HepG2 (cell line): ENCODE data around the gene SAMD4B. TPM values are rescaled to one million over a fixed set of nuclear protein-coding genes. Genes with fewer than 3 reads are reported as not detected.

ENCODE experiments used
- ATAC-seq: fragments of 200-7000 bp; cut with Tn5 transposase; 3 replicates; pipeline ENCODE4 v1.9.1; 2020; ENCODE audit warnings: mild to moderate bottlenecking, moderate library complexity
- BruUV-seq: library from RNA; stranded (reverse); fragments of 400-500 nt; replicated peaks from 2 replicates; lab custom pipeline; 2021; lab: Mats Ljungman, UMichigan
- CTCF ChIA-PET: fragments of 300-600 bp; formaldehyde crosslinking; extraction: SDS; loops from one replicate; lab custom pipeline; 2021; ENCODE audit warnings: low total read pairs, inconsistent platforms, low intra/inter-chr PET ratio; lab: Yijun Ruan, JAX
- POLR2A ChIA-PET: fragments of 350-600 bp; sonication (Branson Sonifier 250); formaldehyde crosslinking; loops from one replicate; lab custom pipeline; 2020; ENCODE audit warnings: antibody characterized with exemption, inconsistent platforms; lab: Yijun Ruan, JAX
- DNase-seq: peaks from one replicate; pipeline ENCODE4 v3.0.0-alpha.2; 2015; ENCODE audit warnings: low spot score
- FAIRE-seq: peaks from 3 replicates; lab custom pipeline; 2011; peaks lifted over from hg19 to GRCh38; lab: Jason Lieb, UNC
- H2AFZ ChIP-seq: one replicate; pipeline ENCODE4 v1.6.1; 2011; ENCODE audit warnings: low read length, inconsistent platforms
- H3K27ac ChIP-seq: fragments of 300-600 bp; 3 replicates; pipeline ENCODE4 v1.8.0; 2011; ENCODE audit warnings: mixed run types, mild to moderate bottlenecking, mixed read lengths, low read length, inconsistent platforms; ENCODE audit not compliant: insufficient read depth; ENCODE audit errors: extremely low read length
- H3K27me3 ChIP-seq, 2 experiments: fragments of 200-600 bp in 1 of 2; 2 replicates in 1 of 2; 3 replicates in 1 of 2; pipeline versions ENCODE4 v1.6.0 to v1.8.0; 2011; ENCODE audit warnings: low read length in 2 of 2, mild to moderate bottlenecking in 2 of 2, moderate library complexity in 2 of 2, inconsistent platforms in 1 of 2; ENCODE audit not compliant: insufficient read depth in 2 of 2, control insufficient read depth in 1 of 2
- H3K36me3 ChIP-seq, 2 experiments: fragments of 200-600 bp in 1 of 2; replicated peaks in 1 of 2; 2 replicates in 1 of 2; 3 replicates in 1 of 2; pipeline versions ENCODE4 v1.5.1 to v1.8.0; 2011; ENCODE audit warnings: low read length in 2 of 2, inconsistent platforms in 1 of 2; ENCODE audit not compliant: insufficient read depth in 2 of 2, control insufficient read depth in 1 of 2
- H3K4me1 ChIP-seq: 2 replicates; pipeline ENCODE4 v1.5.1; 2012; ENCODE audit warnings: low read length, inconsistent platforms; ENCODE audit not compliant: insufficient read depth
- H3K4me2 ChIP-seq: 2 replicates; pipeline ENCODE4 v1.6.0; 2011; ENCODE audit warnings: low read depth, low read length, inconsistent platforms
- H3K4me3 ChIP-seq, 3 experiments: fragments of 200-600 bp in 1 of 3; sonication (generic), shearing (Covaris generic) in 1 of 3; replicated peaks in 1 of 3; 2 replicates each; pipeline ENCODE4 v1.5.1; 2011 to 2016; ENCODE audit warnings: low read length in 3 of 3, inconsistent platforms in 2 of 3, low read depth in 2 of 3, mild to moderate bottlenecking in 2 of 3, control low read depth in 1 of 3, mixed read lengths in 1 of 3; ENCODE audit not compliant: insufficient read depth in 1 of 3
- H3K79me2 ChIP-seq: one replicate; pipeline ENCODE4 v1.6.1; 2011; ENCODE audit warnings: low read length, inconsistent platforms; ENCODE audit not compliant: insufficient read depth
- H3K9ac ChIP-seq: 2 replicates; pipeline ENCODE4 v1.6.0; 2011; ENCODE audit warnings: mild to moderate bottlenecking, low read depth, low read length, inconsistent platforms; ENCODE audit not compliant: insufficient read depth
- H3K9me3 ChIP-seq: 2 replicates; pipeline ENCODE4 v1.5.1; 2012; ENCODE audit warnings: mild to moderate bottlenecking, low read length
- H4K20me1 ChIP-seq: 2 replicates; pipeline ENCODE4 v1.6.0; 2011; ENCODE audit warnings: inconsistent platforms, mild to moderate bottlenecking, low read length, moderate library complexity; ENCODE audit not compliant: insufficient read depth
- CBFB ChIP-seq: sonication (generic); formaldehyde crosslinking; IDR thresholded peaks from 2 replicates; pipeline ENCODE4 v1.4.0; 2020; ENCODE audit warnings: missing genetic modification reagents
- ETV5 ChIP-seq: IDR thresholded peaks from 2 replicates; pipeline ENCODE4 v1.6.1; 2018; ENCODE audit warnings: missing biosample characterization, missing genetic modification reagents, inconsistent platforms, borderline replicate concordance
- IKZF4 ChIP-seq: sonication (generic); formaldehyde crosslinking; IDR thresholded peaks from 2 replicates; pipeline ENCODE4 v1.5.1; 2020; ENCODE audit warnings: borderline replicate concordance, mild to moderate bottlenecking, low read depth, missing genetic modification reagents; ENCODE audit errors: not compliant biosample characterization
- IRF1 ChIP-seq: sonication (generic); formaldehyde crosslinking; IDR thresholded peaks from 2 replicates; pipeline ENCODE4 v1.4.0; 2020; ENCODE audit warnings: low read depth, mild to moderate bottlenecking, missing genetic modification reagents
- KAT2B ChIP-seq: fragments of 150-350 bp; IDR thresholded peaks from 2 replicates; pipeline ENCODE4 v1.6.1; 2014; ENCODE audit warnings: low read depth, low read length, borderline replicate concordance
- RFXAP ChIP-seq: sonication (generic); formaldehyde crosslinking; IDR thresholded peaks from 2 replicates; pipeline ENCODE4 v1.4.0; 2020; ENCODE audit warnings: missing genetic modification reagents, borderline replicate concordance
- SP5 ChIP-seq: IDR thresholded peaks from 2 replicates; pipeline ENCODE4 v1.6.1; 2016; ENCODE audit warnings: low read depth, borderline replicate concordance
- ZBTB10 ChIP-seq: sonication (generic); formaldehyde crosslinking; IDR thresholded peaks from 2 replicates; pipeline ENCODE4 v1.4.0; 2020; ENCODE audit warnings: missing genetic modification reagents, borderline replicate concordance
- ZNF124 ChIP-seq: sonication (generic); formaldehyde crosslinking; IDR thresholded peaks from 2 replicates; pipeline ENCODE4 v1.4.0; 2020; ENCODE audit warnings: missing genetic modification reagents
- ZNF382 ChIP-seq: sonication (generic); formaldehyde crosslinking; IDR thresholded peaks from 2 replicates; pipeline ENCODE4 v1.5.0; 2020; ENCODE audit warnings: missing genetic modification reagents, mild to moderate bottlenecking, borderline replicate concordance
- ZSCAN9 ChIP-seq: IDR thresholded peaks from 2 replicates; pipeline ENCODE4 v1.6.1; 2016; ENCODE audit warnings: borderline replicate concordance
- WGBS: methylation state at CpG from one replicate; pipeline ENCODE4 v1.1.6; 2017; ENCODE audit warnings: low lambda C conversion rate; 5-methylcytosine and 5-hydroxymethylcytosine counted together
- in situ Hi-C: cut with HindIII; loops from 2 replicates; pipeline ENCODE4 v1.10.0; 2017; ENCODE audit warnings: low pct_unique_long_range_greater_than_20kb; ENCODE audit not compliant: extremely low pct_ligation_motif_present
- intact Hi-C: fragments of 100-400 bp; cut with micrococcal nuclease; formaldehyde crosslinking; loops from one replicate; pipeline ENCODE4 v1.10.0; 2022; ENCODE audit not compliant: unreplicated experiment
- polyA plus RNA-seq, 8 experiments: library from polyadenylated mRNA; depleted of rRNA in 3 of 8; stranded (reverse) in 7 of 8; unstranded in 1 of 8; fragments of >200 nt; fragmentation: Illumina TruSeq in 4 of 8; extraction: Trizol in 4 of 8; gene quantifications; 2 replicates each; pipeline versions ENCODE4 v1.2.1 to v1.2.3, GENCODE V29; 2011 to 2016; ENCODE audit warnings: low read depth in 4 of 8, missing spikeins in 1 of 8, mixed read lengths in 1 of 8; ENCODE audit not compliant: insufficient read depth in 1 of 8
- total RNA-seq, 5 experiments: library from RNA; depleted of rRNA; stranded (reverse); fragments of >200 nt; fragmentation: Illumina TruSeq; extraction: Trizol; gene quantifications; 2 replicates each; pipeline ENCODE4 v1.2.3, GENCODE V29; 2016; ENCODE audit warnings: low read depth in 1 of 5
- TF ChIP-seq, protein P1 (sequence below): fragments of 450-650 bp; IDR thresholded peaks from 2 replicates; pipeline ENCODE4 v1.6.1; 2016
- TF ChIP-seq, protein P2 (sequence below): sonication (generic); formaldehyde crosslinking; IDR thresholded peaks from 2 replicates; pipeline ENCODE4 v1.5.0; 2020; ENCODE audit warnings: mild to moderate bottlenecking, low read depth, missing genetic modification reagents, borderline replicate concordance

Gene SAMD4B
- total and polyA plus RNA-seq, 2 of the 13 experiments (the other 11 are each of a cell fraction or from before 2014, with no cell fraction given) = 26.0 to 31.8 TPM

GRCh38 chr19:39356073-39356472 is 13.9 kb downstream of the SAMD4B start:
- no peak for TF ChIP-seq ZBTB10 (CRISPR knock-in tag)
- no peak for TF ChIP-seq ZSCAN9 (CRISPR knock-in tag)
- TF ChIP-seq IKZF4 (CRISPR knock-in tag) = no peak
- no peak for TF ChIP-seq SP5 (CRISPR knock-in tag)
- TF ChIP-seq, protein P1, sequence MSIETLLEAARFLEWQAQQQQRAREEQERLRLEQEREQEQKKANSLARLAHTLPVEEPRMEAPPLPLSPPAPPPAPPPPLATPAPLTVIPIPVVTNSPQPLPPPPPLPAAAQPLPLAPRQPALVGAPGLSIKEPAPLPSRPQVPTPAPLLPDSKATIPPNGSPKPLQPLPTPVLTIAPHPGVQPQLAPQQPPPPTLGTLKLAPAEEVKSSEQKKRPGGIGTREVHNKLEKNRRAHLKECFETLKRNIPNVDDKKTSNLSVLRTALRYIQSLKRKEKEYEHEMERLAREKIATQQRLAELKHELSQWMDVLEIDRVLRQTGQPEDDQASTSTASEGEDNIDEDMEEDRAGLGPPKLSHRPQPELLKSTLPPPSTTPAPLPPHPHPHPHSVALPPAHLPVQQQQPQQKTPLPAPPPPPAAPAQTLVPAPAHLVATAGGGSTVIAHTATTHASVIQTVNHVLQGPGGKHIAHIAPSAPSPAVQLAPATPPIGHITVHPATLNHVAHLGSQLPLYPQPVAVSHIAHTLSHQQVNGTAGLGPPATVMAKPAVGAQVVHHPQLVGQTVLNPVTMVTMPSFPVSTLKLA = no peak
- no peak for TF ChIP-seq ZNF382 (CRISPR knock-in tag)
- no peak for TF ChIP-seq CBFB (CRISPR knock-in tag)
- TF ChIP-seq, protein P2, sequence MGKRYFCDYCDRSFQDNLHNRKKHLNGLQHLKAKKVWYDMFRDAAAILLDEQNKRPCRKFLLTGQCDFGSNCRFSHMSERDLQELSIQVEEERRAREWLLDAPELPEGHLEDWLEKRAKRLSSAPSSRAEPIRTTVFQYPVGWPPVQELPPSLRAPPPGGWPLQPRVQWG = no peak
- TF ChIP-seq IRF1 (CRISPR knock-in tag) = no peak
- no peak for TF ChIP-seq ZNF124 (CRISPR knock-in tag)
- TF ChIP-seq ETV5 (CRISPR knock-in tag) = no peak
- no peak for TF ChIP-seq KAT2B
- no peak for TF ChIP-seq RFXAP
- no peak overlapping the region for H3K4me2 ChIP-seq
- FAIRE-seq (no peak), DNase-seq (no peak), ATAC-seq (no peak)
- H3K27ac ChIP-seq = no peak overlapping the region
- ChIA-PET POLR2A (interaction anchor here (1.4 kb wide), 1 partner anchor 35 kb away, joined by 4 read pairs; the partner anchor contains the start of genes MED29 and PAF1), CTCF (no interaction called here)
- no peaks in the 10 kb centered on the region for H3K27me3 ChIP-seq
- H3K4me1 ChIP-seq = no peaks in the 10 kb centered on the region
- H2AFZ ChIP-seq = no peak overlapping the region
- H3K36me3 ChIP-seq = peaks cover 26 to 80% of the 10 kb centered on the region in 2 experiments
- H3K9me3 ChIP-seq = no peaks in the 10 kb centered on the region
- 92% methylated on average over 2 of the region's 3 CpGs for WGBS
- intact Hi-C loops = no loop called here
- in situ Hi-C loops = no loop called here
- BruUV-seq = no TSS peak
- H3K4me3 ChIP-seq = no peak overlapping the region
- H3K79me2 ChIP-seq = no peaks in the 10 kb centered on the region
- no peaks in the 10 kb centered on the region for H4K20me1 ChIP-seq
- H3K9ac ChIP-seq = no peak overlapping the region
